8988T (cell line): ENCODE results near the gene CFAP251.
"Not testable (repeated sequence)": the region's sequence is repeated elsewhere in the genome, so short reads cannot be mapped to it uniquely, and the experiment has no call there.

Source experiments
- DNase-seq: peaks from one replicate; pipeline ENCODE4 v3.0.0; 2011

Gene CFAP251

GRCh38 chr12:122030424-122031035, 112.1 kb downstream of the CFAP251 start:
- DNase-seq = no peak

- DNase-seq = peak; percentile 77
Measured at GRCh38 chr12:122031342-122032216, 113.2 kb downstream of the CFAP251 start.

GRCh38 chr12:122032580-122032979, 114.2 kb downstream of the CFAP251 start:
- DNase-seq = no peak

DNA sequence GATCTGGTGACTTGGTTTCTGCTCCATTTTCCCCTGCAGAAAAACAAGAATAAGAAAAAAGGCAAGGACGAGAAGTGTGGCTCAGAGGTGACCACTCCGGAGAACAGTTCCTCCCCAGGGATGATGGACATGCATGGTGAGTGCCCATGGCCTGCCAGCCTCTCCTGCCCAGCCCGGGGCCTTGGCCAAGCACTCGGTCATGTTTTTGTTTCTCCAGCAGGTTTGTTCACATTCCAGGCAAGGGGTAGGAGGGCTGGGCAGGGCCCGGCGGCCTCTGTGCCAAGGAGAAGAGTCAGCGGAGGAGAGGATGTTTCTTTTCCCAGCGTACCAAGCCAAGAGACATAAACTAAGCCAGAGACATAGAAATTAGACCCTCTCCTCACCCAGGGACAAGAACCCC, 116.9 kb downstream of the CFAP251 start:
- DNase-seq = no peak

DNA sequence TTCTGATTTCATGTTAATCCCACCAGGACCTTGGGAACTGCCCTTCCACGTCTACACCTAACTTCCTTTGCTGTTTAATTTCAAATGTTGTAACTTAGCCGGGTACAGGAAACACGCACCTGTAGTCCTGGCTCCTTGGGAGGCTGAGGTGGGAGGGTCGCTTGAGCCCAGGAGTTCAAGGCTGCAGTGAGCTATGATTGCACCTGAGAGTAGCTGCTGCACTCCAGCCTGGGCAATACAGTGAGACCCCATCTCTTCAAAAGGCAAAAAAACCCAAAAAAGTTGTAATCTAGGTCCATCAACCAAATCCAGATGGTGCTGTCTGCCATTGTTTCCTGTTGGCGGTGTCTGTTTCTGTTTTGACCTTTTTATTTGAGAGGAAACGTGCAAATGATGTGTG, 117.8 kb downstream of the CFAP251 start:
- DNase-seq = no peak

DNA sequence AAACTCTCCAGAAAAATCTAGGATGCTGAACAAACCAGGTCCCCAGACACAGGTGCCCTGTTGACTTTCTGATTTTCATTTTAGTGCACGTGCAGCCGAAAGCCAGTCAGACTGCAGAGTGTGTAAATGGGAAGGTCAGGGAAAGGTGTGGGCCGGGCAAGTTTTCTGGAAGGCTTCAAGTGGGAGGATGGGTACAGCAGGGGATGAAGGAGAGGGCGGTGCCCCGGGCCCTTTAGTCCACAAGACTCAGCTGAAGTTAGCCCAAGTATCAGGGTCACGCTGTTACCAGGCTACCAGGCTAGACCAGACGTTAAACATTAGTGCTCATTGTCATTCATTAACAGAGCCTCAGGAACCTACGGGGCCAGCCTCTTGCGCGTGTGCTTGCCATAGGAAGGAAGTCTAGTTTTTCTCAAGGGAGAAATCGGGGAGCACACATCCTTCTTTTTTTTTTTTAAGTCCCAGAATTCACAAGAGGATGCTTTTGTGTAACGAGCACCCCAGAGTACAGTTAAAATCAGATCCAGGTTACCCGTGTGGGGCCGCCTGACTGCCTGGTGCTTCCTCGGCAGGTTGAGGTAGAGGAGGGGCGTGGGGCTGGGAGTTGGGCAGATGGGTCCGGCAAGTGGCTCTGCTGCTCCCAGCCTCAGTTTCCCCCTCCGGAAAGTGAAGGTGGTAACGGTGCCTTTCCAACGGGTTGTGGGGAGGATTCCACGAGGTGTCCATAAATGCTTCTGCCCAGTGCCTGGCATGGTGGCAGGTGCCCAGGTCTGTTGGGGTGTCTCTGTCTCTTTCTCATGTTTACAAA, 122.4 kb downstream of the CFAP251 start:
- no peak for DNase-seq

- DNase-seq = not testable (repeated sequence)
Measured at GRCh38 chr12:122041458-122041857, 123.1 kb downstream of the CFAP251 start.

DNA sequence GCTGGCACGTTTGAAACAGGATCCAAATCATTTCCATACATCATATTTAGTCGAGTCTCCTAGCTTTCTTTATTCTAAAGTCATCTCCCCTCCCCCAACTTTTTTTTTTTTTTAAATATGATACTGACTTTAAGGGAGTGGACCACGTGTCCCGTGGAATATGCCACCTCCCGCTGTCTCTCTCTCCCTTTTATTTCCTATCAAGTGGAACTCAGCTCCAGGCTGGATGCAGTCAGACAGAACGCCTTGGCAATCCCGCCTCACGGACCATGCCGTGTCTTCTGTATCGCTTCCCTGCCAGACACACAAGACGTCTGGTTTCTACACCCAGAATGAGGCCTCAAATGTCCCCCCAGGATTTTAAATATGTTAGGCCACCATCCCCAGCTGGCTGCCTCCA, 124.5 kb downstream of the CFAP251 start:
- DNase-seq = no peak

DNA sequence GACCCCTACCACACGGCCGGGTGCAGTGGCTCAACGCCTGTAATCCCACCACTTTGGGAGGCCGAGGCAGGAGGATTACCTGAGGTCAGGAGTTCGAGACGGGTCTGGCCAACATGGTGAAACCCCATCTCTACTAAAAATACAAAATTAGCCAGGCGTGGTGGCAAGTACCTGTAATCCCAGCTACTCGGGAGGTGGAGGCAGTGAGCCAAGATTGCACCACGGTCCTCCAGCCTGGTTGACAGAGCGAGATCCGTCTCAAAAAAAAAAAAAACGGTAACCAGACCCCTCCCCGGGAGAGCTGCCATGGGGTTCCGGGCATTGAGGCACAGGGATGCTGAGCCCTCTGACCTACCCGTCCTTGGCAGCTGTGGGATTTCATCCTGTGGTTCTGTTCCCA, 125.1 kb downstream of the CFAP251 start:
- DNase-seq = no peak

- no peak for DNase-seq
Measured at GRCh38 chr12:122045262-122045661, 126.9 kb downstream of the CFAP251 start.

DNA sequence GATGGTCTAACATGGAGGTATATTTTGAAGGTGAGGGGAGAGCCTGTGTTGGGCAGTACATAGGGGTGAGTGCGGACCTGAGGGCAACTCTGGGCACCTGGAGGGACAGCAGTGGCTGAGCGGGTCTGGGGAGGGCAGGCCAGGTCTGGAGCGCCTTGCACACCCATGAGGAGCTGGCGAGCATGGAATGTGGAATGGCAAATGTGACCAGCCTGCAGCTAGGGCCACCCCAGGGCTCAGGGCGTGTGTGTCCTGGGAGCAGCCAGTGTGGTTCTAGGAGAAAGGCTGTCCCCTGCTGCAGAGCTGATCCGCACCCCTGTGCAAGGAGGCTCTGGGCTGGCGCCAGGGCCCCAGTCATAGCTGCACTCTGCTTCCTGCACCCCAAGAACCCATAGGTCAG, 127.8 kb downstream of the CFAP251 start:
- no peak for DNase-seq

- DNase-seq = no peak
Measured at GRCh38 chr12:122048151-122048550, 129.8 kb downstream of the CFAP251 start.

GRCh38 chr12:122049827-122050226, 131.4 kb downstream of the CFAP251 start:
- no peak for DNase-seq

DNA sequence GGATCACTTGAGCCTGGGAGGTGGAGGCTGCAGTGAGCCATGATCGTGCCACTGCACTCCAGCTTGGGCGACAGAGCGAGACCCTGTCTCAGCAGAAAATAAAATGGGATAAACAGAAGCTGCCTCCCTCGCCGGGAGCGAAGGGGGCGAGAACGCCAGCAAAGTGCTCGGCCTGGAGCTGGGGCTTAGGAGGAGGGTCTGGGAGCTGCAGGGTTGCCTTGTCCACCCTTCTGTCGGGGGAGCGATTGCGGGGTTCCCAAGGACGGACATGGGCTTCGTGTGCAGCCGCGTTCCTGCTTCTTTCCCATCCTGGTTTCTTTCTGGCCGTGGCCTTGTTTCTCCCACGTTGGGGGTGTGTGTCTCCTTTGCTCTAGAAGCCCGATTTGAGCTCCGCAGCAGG, 132.3 kb downstream of the CFAP251 start:
- no peak for DNase-seq

- DNase-seq = no peak
Measured at GRCh38 chr12:122051231-122051876, 133.0 kb downstream of the CFAP251 start.

GRCh38 chr12:122052285-122052684, 133.9 kb downstream of the CFAP251 start:
- no peak for DNase-seq
